ENCODE measurements around the gene KCNS3. TPM values are rescaled to one million over a fixed set of nuclear protein-coding genes. Genes with fewer than 3 reads are reported as not detected.

Gene KCNS3
- total RNA-seq, 1 donor from 2014 or later = 10.0 TPM

DNA sequence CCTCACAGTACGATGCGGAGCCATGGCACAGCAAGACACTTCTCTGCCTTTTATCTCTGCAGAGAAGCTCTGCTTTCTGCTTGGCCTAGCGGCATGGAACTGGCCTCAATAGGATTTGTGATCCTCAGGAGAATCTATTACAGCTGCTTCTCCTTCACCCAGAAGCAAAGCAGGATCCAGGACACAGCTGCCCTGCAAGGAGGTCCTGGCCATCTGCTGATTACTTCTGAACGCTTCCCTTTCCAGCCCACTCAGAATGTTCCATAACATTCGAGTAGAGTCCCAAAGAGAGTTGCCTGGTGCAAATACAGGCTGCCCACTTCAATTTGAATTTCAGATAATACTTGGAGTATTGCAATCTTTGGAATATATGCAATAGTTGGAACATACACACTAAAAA lies 29.2 kb upstream of the KCNS3 start:
- H3K36me3 Mint-ChIP-seq = no peaks in the 10 kb centered on the region
- Histone ChIP-seq H2AFZ (replicated peaks) (peak overlapping the region; percentile 72), H3K9ac (no peak overlapping the region), H3F3A (ENCODE audit: low read depth) (peaks cover 9% of the 10 kb centered on the region), H3K79me2 (ENCODE audit: low read depth) (no peaks in the 10 kb centered on the region), H3K9me3 (ENCODE audit: low read depth) (no peaks in the 10 kb centered on the region), H3K4me3 (no peak overlapping the region), H3K36me3 (no peaks in the 10 kb centered on the region), H3K4me2 (peak overlapping the region; percentile 42), H4K20me1 (ENCODE audit: low read depth) (no peaks in the 10 kb centered on the region), H3K4me1 (peaks cover 14% of the 10 kb centered on the region), H3K27ac (no peak overlapping the region), H3K27me3 (no peaks in the 10 kb centered on the region)
- H3K4me3 Mint-ChIP-seq = no peak overlapping the region
- peaks cover 6% of the 10 kb centered on the region for H3K27me3 Mint-ChIP-seq (ENCODE audit: insufficient read depth, low read depth)
- H3K27ac Mint-ChIP-seq = peak overlapping the region; percentile 22
- no peaks in the 10 kb centered on the region for H3K9me3 Mint-ChIP-seq
- peak; percentile 46 for DNase-seq (ENCODE audit: low spot score)
- TF ChIP-seq, protein P1, sequence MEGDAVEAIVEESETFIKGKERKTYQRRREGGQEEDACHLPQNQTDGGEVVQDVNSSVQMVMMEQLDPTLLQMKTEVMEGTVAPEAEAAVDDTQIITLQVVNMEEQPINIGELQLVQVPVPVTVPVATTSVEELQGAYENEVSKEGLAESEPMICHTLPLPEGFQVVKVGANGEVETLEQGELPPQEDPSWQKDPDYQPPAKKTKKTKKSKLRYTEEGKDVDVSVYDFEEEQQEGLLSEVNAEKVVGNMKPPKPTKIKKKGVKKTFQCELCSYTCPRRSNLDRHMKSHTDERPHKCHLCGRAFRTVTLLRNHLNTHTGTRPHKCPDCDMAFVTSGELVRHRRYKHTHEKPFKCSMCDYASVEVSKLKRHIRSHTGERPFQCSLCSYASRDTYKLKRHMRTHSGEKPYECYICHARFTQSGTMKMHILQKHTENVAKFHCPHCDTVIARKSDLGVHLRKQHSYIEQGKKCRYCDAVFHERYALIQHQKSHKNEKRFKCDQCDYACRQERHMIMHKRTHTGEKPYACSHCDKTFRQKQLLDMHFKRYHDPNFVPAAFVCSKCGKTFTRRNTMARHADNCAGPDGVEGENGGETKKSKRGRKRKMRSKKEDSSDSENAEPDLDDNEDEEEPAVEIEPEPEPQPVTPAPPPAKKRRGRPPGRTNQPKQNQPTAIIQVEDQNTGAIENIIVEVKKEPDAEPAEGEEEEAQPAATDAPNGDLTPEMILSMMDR (IDR thresholded peaks at IDR 0.05) = no peak
- TF ChIP-seq EZH2 (IDR thresholded peaks at IDR 0.05) = no peak
- no peak for TF ChIP-seq EZH2phosphoT487 (IDR thresholded peaks at IDR 0.05)
- H3K4me1 Mint-ChIP-seq = peaks cover 23% of the 10 kb centered on the region

DNA sequence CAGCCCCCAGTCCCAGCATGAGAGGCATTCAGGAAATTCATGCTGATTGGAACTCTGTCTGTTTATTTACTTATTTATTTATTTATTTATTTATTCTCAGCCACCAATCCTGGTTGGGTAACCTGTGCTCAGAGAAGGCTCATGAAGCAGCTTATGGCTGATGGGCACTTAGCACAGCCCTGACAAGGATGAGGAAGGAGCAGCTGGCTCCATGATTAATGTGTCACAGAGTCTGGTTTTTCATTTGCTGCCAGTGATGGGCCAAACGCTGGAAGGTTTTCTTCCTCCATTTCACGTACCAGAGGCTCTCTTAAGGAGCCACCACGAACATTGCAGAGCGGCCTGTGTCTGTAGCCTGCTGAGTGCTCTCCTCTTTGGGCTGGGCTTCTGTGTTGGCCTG lies 28.3 kb upstream of the KCNS3 start:
- Mint-ChIP-seq H3K36me3 (no peaks in the 10 kb centered on the region), H3K4me3 (no peak overlapping the region), H3K9me3 (no peaks in the 10 kb centered on the region), H3K27ac (no peak overlapping the region), H3K27me3 (ENCODE audit: insufficient read depth, low read depth) (peaks cover 3% of the 10 kb centered on the region), H3K4me1 (peaks cover 23% of the 10 kb centered on the region)
- Histone ChIP-seq H3K9ac (no peak overlapping the region), H3K27ac (no peak overlapping the region), H3K9me3 (ENCODE audit: low read depth) (no peaks in the 10 kb centered on the region), H3K36me3 (no peaks in the 10 kb centered on the region), H4K20me1 (ENCODE audit: low read depth) (no peaks in the 10 kb centered on the region), H3K4me1 (peaks cover 14% of the 10 kb centered on the region), H3K4me3 (no peak overlapping the region), H2AFZ (replicated peaks) (peak overlapping the region; percentile 23), H3K79me2 (ENCODE audit: low read depth) (no peaks in the 10 kb centered on the region), H3F3A (ENCODE audit: low read depth) (peaks cover 9% of the 10 kb centered on the region), H3K27me3 (no peaks in the 10 kb centered on the region), H3K4me2 (no peak overlapping the region)
- no peak for DNase-seq (ENCODE audit: low spot score)
- TF ChIP-seq, protein P1 (IDR thresholded peaks at IDR 0.05) = no peak
- TF ChIP-seq EZH2 (IDR thresholded peaks at IDR 0.05) = no peak
- no peak for TF ChIP-seq EZH2phosphoT487 (IDR thresholded peaks at IDR 0.05)

DNA sequence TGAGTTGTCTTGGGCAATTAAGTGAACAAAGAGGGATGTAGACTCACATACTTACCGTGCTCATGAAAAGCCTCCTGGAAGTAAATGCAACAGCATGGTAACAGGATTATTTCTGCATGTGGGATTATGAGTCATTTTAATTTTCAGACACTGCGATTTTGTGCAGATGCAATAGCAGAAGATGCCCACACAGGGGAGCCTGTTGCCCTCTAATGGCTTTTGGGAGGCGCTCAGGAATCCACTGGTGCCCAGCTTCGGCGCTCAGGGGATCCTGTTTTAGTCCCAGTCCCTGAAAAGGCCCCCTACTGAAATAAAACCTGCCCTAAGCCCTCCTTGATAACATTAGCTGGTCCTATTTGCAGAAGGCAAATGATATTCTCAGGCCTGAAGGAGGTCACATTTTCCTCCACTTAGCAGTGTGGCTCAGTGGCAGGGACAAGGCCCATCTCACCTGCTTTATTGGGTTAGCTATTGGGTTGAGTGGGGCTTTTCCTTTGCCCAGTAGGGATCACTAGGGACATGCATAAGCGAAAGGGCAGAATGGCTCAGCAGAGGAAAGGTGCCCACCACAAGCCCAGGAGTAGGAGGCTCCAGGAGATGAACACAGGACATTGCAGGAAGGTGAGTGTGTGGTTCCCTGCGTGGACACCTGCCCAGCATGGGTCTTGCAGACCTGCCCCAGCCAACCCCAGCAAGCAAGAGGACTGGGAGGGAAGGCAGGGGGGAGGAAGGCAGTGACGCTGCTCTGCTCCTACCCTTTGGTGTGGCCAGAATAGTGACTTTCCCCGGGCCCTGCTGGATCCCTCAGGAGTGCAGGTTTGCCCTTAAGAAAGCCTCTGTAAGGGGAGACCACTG lies 26.5 kb upstream of the KCNS3 start:
- Histone ChIP-seq H3K36me3 (no peaks in the 10 kb centered on the region), H2AFZ (replicated peaks) (no peak overlapping the region), H3K4me2 (no peak overlapping the region), H3F3A (ENCODE audit: low read depth) (peaks cover 9% of the 10 kb centered on the region), H3K9me3 (ENCODE audit: low read depth) (no peaks in the 10 kb centered on the region), H3K27ac (no peak overlapping the region), H3K4me3 (no peak overlapping the region), H3K9ac (no peak overlapping the region), H3K79me2 (ENCODE audit: low read depth) (no peaks in the 10 kb centered on the region), H3K4me1 (peaks cover 14% of the 10 kb centered on the region), H4K20me1 (ENCODE audit: low read depth) (no peaks in the 10 kb centered on the region), H3K27me3 (no peaks in the 10 kb centered on the region)
- peak; percentile 85 for DNase-seq (ENCODE audit: low spot score)
- no peak for TF ChIP-seq EZH2phosphoT487 (IDR thresholded peaks at IDR 0.05)
- TF ChIP-seq, protein P1 (IDR thresholded peaks at IDR 0.05) = peak; percentile 89
- Mint-ChIP-seq H3K9me3 (no peaks in the 10 kb centered on the region), H3K27me3 (ENCODE audit: insufficient read depth, low read depth) (peaks cover 11% of the 10 kb centered on the region), H3K4me1 (peaks cover 23% of the 10 kb centered on the region), H3K27ac (no peak overlapping the region), H3K36me3 (no peaks in the 10 kb centered on the region), H3K4me3 (no peak overlapping the region)

Measured in neural progenitor cell (in vitro differentiated cells).